DMS153 treated with DMSO at 0.1 percent for 48 hours (cell line): ENCODE measurements around the gene CDH15.
A peak's percentile ranks its signal among the peaks of the same experiment; 100 is the strongest.

Experiments used
- DNase-seq: peaks from one replicate; lab custom pipeline; 2025; ENCODE audit not compliant: unreplicated experiment; lab: John Stamatoyannopoulos, UW

The CDH15 gene

DNA sequence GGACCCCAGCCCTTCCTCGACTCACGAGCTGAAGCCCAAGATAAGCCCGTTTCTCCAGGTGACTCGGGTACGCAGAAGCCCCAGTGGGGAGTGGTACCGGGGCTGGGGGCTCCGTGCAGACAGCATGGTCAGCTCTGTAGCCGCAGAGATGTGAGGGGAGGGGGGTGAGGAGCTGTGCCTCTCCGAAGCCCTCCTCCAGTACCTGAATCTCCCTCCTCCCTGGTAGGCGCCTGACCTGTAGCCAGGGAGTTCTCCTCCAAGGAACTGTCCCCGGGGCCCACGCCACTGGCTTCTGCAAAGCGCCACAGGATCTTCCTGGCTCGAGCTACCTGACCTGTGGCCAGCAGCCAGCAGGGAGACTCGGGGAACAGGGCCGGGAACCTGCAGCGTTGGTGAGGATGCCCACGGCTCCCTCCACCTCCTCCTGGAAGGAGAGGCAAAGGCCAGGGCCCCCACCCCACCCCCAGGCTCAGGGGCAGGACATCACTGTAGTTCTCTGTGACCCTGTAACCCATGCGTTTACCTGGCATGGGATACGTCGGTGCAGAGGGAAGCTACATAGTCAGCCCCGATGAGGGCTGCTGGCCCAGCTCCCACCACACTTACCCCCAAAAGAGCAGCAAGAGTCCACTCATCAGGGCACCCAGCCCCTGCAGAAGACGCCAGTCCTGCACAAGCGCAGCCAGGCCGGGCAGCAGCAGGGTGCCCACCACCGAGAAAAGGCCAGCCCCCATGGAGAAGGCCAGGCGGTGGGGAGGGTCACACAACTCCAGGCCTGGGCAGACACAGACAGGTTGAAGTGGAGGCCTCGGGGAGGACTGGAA, 27.1 kb downstream of the CDH15 start:
- DNase-seq, result no peak

DNA sequence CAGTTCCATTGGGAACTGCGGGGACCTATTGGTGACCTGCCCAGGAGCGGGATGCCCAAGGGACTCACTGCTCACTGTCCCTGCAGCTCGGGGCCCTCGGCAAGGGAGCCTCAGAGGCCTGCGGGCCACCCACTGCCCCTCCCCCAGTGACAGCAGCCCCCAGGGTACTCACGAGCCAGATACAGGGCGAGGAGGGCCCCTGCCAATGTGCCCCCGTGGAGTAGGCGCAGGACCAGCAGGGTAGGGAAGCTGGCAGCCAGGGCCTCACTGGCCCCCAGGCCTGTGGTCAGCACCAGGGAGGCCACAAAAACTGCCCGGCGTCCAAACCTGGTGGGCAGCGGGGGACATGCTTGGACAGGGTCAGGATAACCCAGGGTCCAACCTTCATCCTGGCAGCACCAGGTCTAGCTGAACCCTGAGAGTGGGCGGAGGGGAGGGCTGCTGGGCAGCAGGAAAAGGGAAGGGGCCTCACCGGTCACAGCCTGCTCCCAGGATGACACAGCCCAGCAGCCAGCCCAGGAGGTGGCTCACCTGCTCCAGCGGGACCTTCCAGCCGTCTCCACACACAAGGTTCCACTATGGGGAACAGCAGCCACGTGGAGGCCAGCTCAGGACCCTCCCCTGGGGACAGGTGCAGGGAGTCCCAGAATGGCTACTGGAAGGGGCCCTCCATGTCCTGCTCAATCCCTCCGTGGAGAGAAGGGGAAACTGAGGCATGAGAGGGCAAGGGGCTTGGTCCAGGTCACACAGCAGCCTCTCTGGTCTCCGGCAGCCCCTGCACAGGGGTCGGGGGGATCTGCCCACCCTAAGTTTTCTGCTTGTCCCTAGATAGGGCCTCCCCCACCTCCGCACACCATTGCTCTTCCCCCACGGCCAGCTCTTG, 27.9 kb downstream of the CDH15 start:
- DNase-seq, result no peak

DNA sequence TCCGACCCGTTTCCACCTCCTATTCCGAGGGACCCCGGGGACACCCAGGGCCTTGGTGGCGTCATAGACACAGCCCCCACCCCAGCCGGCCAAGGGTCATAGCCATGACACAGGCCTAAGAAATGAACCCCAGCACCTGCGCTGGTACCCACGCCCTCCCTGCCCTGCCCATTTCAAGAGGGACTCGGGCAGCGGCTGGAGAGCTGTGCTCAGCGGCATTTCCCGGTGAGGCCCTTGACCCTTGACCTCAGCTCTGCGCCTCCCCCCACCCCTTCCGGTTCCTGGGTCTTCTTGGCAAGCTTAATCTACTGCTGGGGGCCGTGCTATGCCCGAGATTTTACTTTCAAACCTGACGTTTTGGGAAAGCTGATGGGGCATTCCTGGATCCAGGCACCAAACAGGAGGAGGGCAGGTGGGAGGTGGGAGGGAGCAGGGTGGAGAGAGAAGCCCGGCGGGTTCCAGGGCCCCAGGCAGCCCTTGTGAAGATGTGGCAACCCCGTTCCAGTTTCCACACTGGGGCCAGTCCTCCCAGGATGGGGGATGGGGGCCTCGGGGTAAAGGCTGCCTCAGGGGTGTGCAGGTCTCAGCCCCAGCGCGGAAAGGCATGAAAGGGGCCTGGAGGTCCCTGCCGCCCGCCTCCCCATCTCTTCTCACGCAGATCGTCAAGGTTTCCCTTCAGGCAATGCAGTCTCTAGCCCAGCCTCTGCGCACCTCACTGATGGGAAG, 28.7 kb downstream of the CDH15 start, which contains the start of gene SLC22A31:
Gene SLC22A31, minus strand, starts transcription at position 414 of the 726 bp plus-strand sequence. Its CDS starts 36 bp downstream, at position 378.
- DNase-seq, result no peak

DNA sequence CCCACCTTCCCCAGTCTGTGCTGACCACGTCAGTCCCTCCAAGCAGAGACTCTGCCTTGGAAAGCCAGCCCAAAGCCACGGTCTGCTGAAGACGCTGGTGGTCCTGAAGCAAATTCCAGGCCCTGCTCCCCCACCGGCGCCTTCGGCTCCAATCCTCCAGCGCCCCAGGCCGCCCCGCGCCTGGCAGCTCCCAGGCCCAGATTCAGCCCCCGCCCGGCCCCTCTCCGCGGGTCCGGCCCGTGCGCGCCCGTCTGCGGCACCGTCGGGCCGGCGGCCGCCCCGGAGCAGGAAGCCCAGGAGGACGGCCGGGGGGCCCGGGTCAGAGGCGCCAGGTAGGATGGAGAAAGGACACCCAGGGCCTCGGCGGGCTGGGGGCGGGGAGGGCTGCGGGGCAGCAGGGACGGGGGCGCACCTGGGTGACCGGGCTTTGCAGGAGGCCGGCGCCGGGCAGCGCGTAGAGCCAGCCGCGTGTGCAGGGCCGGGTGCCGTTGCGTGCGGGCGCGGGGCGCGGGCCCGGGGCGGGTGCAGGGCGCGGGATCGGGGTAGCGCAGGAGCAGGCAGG, 29.4 kb downstream of the CDH15 start:
- no peak for DNase-seq

DNA sequence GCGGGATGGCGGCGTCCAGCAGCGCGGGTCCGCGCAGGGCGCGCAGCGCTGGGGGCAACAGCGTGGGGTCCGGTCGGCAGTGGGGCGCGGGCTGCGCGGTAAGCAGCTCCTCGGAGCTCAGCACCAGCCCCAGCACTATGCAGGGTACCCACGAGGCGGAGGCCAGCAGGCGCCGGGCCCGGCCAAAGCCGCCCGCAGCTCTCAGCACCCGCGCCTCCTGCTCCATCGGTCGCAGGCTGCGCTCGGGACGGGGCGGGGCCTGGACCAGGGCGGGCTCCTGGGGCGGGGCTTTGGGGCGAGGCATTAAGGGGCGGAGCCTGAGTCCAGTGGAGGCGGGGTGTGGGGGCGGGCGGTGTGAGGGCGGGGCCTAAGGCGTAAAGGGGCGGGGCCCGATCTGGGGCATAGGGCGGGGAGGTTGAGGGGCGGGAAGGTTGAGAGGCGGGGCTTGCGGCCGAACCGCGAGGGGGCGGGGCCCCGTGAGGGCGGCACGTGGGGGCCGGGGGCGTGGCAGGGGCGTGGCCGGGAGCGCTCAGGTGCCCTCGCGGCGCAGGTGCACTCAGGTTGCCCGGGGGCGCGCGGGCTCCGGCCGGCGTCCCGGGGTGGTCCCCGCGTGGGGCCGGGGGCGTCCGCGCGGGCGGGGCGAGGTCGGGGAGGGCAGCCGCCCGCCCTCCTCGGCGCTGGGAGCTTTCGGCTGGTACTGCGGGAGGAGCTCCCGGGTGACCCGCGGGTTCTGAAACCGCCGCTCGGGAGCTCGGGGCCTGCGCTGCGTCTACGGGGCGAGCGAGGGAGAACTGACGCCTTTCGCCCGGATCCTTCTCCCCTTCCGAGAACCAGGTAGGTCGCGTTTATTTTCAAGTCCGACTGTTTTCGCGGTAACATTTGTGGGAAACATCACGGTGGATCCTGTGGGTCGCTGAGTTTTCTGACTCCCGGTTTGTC, 30.2 kb downstream of the CDH15 start:
- peak; percentile 70 for DNase-seq

DNA sequence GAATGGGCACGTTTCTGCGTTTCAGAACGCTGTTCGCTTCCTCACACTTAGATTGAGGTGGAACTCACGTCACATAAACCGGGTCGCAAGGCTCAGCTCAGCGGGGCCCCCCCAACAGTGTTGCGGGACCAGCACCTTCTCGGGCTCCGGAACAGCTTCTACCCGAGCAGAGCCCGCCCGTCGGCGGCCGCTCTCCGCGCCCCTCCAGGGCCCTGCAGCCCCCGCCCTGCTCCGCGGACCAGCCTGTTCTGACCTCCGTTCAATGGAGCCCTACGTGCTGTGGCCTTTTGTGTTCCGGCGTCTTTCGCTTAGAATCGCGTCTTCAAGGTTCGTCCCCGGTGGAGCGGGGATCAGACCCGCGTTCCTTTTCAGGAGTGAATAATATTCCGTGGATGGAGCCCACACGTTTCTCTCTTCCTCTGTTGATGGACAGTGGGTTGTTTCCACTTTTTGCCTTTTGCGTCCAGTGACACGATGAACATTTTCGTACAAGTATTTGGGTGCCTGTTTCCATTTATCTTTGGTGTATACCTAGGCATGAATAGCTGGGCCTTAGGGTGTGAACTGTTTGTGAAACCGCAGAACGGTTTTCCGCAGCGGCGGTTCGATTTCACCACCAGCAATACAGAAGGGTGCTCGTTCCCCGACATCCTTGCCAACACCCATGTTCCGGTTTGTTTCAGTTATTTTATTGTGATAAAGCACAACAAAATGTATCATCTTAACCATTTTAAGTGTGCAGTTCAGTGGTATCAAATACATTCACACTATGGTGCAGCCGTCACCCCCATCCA, 31.1 kb downstream of the CDH15 start:
- no peak for DNase-seq

DNA sequence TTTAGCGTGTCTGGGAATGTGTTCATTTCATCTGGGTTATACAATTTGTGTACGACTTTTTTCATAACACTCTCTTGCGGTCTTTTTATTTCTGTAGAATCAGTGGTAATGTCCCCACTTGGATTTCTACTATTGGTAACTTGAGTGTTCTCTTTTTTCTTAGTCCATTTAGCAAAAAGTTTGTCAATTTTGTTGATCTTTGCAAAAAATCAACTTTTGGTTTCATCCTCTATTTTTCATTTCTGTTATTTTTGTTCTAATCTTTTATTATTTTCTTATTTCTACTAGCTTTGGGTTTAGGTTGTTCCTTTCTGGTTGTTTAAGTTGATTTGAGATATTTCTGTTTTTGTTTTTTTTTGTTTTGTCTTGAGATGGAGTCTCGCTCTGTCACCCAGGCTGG, 36.4 kb downstream of the CDH15 start:
- DNase-seq, result no peak

DNA sequence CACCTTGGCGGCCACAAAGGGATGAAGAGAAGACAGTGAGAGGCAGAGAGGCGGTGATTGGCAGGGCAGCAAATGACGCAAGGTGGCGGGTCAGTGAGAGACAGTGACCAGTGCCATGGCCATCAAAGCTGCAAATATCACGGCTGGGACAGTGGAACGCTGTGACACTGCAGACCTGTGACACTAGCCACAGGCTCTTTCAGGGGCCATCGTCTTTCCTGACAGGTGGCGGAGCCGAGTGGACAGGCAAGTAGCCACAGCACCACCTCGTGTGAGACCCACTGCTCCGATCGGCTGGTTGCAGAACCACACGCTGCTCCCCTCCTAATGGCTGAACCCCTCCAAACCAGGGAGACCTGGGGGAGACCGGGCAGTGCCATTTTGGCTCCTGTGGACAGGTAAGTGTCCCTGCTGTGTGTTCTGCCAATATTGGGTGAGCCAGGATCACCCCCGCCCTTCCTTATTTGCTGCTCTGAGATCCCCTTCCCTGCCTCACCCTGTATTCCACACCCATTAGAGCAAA, 38.0 kb downstream of the CDH15 start:
- DNase-seq, result no peak

DNA sequence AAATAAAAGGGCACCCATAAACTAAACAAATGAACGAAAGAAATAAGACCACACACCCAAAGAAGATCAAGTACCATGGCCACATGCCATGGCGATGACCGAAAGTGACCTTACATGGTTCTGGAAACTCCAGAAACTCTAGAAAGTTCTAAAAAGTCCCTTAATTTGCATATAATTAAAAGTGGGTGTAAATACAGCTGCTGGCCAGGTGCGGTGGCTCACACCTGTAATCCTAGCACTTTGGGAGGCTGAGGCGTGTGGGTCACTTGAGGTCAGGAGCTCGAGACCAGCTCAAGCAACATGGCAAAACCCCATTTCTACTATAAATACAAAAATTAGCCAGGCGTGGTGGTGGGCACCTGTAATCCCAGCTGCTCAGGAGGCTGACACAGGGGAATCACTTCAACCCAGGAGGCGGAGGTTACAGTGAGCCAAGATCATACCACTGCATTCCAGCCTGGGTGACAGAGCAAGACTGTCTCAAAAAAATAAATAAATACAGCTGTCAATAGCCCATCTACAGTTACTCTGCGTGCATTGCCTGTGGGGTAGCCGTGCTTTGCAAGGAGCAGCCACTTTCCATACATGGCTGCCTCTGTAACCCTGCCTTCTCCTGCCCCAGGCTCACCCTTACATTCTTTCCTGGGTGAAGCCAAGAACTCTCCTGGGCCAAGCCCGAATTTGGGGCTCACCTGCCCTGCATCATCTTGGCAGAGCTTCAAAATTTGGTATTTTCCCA, 38.8 kb downstream of the CDH15 start:
- no peak for DNase-seq

DNA sequence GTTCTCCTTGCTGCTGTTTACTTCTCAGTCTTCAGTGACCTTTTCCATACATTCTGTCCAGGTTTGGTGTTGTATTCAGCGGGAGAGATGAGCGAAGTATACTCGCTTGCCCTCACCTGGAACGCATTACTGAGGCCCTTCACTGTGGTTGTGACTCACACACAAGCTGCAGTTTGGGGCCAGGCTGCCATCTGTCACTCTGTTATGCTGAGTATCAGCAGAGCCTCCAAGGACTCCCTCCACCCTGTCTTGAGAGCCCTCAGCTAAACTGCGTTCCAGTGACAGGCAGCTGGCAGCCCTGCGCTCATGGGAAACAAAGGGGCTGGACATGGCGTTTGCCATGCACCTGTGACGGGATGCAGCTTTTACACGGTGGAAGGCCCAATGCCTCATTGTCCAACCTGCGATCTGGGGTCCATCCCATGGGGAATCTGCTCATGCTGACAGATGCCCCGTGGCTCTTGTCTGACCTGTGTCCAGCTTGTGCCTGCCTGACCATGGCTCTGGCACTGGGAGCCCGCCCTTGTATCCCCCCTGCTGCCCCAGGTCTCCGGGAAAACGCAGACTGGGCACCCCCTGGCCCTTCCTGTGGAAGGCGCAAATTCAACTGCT, 39.5 kb downstream of the CDH15 start:
- no peak for DNase-seq

DNA sequence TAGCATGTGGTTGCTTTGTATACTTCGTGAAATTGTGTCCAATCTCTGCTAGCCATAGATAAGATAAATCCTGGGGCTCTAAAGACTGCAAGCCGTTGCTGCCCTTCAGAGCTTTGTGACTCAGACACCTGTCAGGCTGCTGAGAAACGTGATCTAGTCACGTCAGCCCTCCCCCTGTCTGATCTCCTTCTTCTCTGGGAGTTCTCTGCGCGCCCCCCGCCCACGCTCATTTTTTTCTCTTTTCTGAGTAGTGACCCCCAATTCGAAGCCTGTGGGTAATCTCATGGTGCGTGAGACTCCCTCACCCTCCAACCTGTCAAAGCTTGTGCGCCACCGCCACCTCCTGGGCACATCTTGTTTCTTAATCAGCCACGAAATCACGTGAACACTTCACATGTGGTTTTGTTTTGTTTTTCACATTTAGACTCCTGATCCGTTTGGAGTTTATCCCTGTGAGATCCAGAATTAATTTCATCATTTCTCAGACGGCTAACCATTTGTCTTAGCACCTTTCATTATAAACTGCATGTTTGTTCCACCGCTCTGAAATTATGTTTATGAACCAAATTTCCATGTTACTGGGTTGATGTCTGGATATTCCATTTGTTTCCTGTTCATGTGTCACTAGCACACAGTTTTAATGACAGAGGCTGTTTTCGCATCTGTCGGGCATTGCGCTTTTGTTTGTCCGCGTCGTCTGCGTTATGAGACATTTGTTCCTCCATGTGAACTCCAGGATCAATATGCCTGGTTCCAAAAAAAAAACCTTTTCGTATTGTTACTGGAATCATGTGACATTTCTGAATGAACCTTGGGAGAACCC, 45.0 kb downstream of the CDH15 start:
- DNase-seq, result peak; percentile 33

DNA sequence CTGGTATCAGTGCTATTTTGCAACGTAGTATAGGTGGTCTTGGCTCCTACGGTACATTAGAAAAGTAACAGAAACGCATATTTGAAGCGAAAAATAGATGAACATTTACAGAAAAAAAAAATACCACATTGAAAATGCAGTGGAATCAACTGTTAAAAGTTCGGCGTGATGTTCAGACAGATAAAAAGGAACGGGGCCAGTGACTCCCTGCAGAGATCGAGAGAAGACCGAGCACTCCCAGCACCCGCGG, 45.5 kb downstream of the CDH15 start:
- no peak for DNase-seq

DNA sequence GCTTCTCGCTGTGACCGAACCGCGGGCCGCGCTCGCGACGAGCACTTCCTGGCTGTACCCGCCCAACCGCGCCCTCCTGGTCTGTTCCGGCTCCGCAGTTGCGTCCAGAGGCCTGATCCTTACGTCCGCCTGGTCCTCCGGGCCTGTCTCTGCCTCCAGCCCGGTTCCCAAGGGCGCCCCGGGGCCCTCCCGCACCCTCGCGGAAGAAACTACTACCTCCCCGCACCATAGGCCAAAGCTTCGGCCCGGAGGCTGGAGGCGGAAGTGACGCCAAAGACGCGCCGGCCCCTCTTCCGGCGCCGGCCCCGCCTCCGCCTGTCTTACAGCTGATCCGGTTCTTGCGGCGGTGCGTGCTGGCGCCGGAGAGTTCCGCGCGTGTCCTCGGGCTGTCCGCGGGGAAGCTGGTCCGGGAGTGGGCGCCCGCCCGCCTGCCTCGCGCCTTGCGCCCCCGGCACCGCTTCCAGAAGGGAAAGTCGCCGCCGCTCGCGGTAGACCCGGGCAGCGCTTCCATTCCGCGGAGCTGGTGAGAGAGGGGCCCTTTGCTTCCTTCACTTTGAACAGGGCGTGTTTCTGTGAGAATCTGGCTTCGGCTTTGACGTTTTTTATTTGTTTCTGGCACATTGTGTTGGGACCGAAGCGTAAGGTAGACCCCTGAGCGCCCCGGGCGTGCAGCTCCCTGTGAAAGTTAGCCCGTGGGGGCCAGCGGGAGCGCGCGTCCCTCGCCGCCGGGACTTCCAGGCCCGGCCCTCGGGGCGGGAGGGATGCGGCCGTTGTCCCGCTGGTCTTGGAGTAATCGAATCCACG, 46.0 kb downstream of the CDH15 start, which contains the start of gene ZNF778:
Gene ZNF778, plus strand, starts transcription at position 316 of the 804 bp plus-strand sequence. CDS start 3,425 bp downstream, outside the sequence.
- peak; percentile 58 for DNase-seq

DNA sequence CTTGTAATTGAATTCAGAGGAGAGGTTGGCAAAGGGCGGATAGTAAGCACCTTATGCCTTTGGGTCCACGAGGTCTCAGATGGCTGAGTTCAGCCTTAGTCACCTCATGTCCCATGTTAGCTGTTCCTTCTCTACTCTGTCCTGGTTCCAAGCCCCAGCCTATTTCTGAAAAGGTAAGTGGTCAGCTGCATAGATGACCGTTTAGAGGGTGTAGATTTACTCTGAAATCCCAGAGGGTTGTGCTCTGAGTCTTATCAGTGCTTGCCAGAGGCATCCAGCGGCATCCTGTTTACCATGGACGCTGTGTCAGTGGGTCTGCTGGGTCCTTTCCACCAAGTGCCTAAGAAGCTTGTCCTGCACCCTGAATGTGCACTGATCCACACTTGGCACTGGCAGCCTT, 47.8 kb downstream of the CDH15 start:
- DNase-seq, result no peak

DNA sequence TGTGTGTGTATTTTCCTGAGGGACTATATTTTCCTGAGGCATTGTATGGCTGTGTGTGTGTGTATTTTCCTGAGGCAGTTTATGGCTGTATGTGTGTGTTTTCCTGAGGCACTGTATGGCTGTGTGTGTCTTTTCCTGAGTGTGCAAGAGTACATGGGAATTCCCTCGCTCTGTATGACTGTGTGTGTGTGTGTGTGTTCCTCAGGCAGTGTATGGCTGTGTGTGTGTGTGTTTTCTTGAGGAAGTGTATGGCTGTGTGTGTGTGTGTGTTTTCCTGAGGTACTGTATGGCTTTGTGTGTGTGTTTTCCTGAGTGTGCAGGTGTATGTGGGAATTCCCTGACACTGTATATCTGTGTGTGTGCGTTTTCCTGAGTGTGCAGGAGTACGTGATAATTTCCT, 50.1 kb downstream of the CDH15 start:
- no peak for DNase-seq

DNA sequence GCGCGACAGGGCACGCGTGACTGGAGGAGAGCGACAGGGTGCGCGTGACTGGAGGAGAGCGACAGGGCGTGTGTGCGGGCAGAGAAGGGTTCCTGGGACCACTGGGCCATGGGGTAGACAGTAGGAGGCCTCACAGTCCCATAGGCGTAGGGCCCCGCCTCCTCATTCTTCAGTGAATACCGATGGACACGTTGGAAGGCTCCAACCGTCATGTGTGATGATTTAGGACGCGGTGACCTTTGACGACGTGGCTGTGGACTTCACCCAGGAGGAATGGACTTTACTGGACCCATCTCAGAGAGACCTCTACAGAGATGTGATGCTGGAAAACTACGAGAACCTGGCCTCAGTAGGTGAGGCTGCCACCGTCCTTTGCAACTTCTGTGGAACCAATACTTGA, 51.4 kb downstream of the CDH15 start:
- no peak for DNase-seq
